ENCODE results near the gene SERINC2.
"Not testable (repeated sequence)": the region's sequence is repeated elsewhere in the genome, so short reads cannot be mapped to it uniquely, and the experiment has no call there.

- TF ChIP-seq CTCF, POLR2A (IDR thresholded peaks at IDR 0.05): not testable (repeated sequence)
Measured at GRCh38 chr1:31473508-31473907, 60.5 kb downstream of the SERINC2 start.

Data from vagina (tissue), 2 donors.